Right lobe of liver (tissue), 6 donors: ENCODE data around the gene COX7A1. TPM values are rescaled to one million over a fixed set of nuclear protein-coding genes. Genes with fewer than 3 reads are reported as not detected.

ENCODE experiments used
- ATAC-seq, 4 donors: fragments of 200-7000 bp; cut with Tn5 transposase; one replicate each; pipeline ENCODE4 v1.9.1; 2020; ENCODE audit warnings: mild to moderate bottlenecking in 4 of 4, moderate library complexity in 4 of 4
- DNase-seq, 3 donors: peaks; one replicate each; pipeline ENCODE4 v3.0.0-alpha.2; 2020
- H3K27ac ChIP-seq, 3 donors: fragments of 200-600 bp; one replicate each; pipeline ENCODE4 v1.8.0; 2022
- H3K27me3 ChIP-seq, 2 donors: fragments of 200-600 bp; one replicate each; pipeline ENCODE4 v1.8.0; 2022
- H3K36me3 ChIP-seq, 4 donors: fragments of 200-600 bp; sonication (generic) in 1 of 4; one replicate each; pipeline versions ENCODE4 v1.5.1 to v1.8.0; 2017 to 2022; ENCODE audit warnings: control low read depth in 1 of 4
- H3K4me1 ChIP-seq, 4 donors: fragments of 200-600 bp; sonication (generic) in 1 of 4; one replicate each; pipeline versions ENCODE4 v1.5.1 to v1.8.0; 2017 to 2022; ENCODE audit warnings: control low read depth in 1 of 4
- H3K4me3 ChIP-seq, 3 donors: fragments of 200-600 bp; one replicate each; pipeline ENCODE4 v1.8.0; 2022
- H3K9me3 ChIP-seq, 4 donors: fragments of 200-600 bp; sonication (generic) in 1 of 4; one replicate each; pipeline versions ENCODE4 v1.5.1 to v1.8.0; 2017 to 2022; ENCODE audit warnings: control low read depth in 1 of 4
- CTCF ChIP-seq, 4 donors: fragments of 200-600 bp in 3 of 4; fragments of 450-650 bp in 1 of 4; IDR thresholded peaks; one replicate each; pipeline versions ENCODE4 v1.5.1 to v1.8.0; 2016 to 2022; ENCODE audit warnings: antibody characterized with exemption in 4 of 4, mild to moderate bottlenecking in 2 of 4
- POLR2A ChIP-seq: fragments of 450-650 bp; IDR thresholded peaks from one replicate; pipeline ENCODE4 v1.6.1; 2017; ENCODE audit warnings: antibody characterized with exemption, mild to moderate bottlenecking
- WGBS: methylation state at CpG from one replicate; pipeline ENCODE4 v1.1.6; 2018; ENCODE audit warnings: low coverage, low lambda C conversion rate; ENCODE audit not compliant: insufficient coverage; ENCODE audit errors: missing lambda C conversion rate; 5-methylcytosine and 5-hydroxymethylcytosine counted together
- intact Hi-C, 2 donors: fragments of 100-400 bp; cut with DNase I; formaldehyde crosslinking; loops; one replicate each; pipeline versions ENCODE4 v1.11.2 to v1.14.1; 2022
- total RNA-seq, 6 experiments: library from RNA; depleted of rRNA in 2 of 6; stranded (reverse); fragments of >200 nt in 2 of 6; fragmentation: NEBNext Ultra II Directional in 3 of 6; extraction: Animal tissue kit (Norgen Biotek cat#: 25700) in 3 of 6; gene quantifications; one replicate each; pipeline versions ENCODE4 v1.1.0 to v1.2.4, GENCODE V29; 2016 to 2023
- donor health status: DM: no; HTN: yes; CAD: no.
- donor health status: DM: no; HTN: no; CAD: no.
- donor health status: DM: no; HTN: no; CAD: no.
- donor health status: DM: no; HTN: yes; CAD: no.
- donor health status: DM: no; HTN: yes; CAD: no.

COX7A1 gene
- total RNA-seq, 6 experiments from 2014 or later = 1.0 to 6.2 (median 3.8) TPM

GRCh38 chr19:36128392-36128736 is 23.9 kb downstream of the COX7A1 start:
- peak overlapping the region; percentile 62 to 63 (median 62) for H3K4me3 ChIP-seq
- H3K4me1 ChIP-seq = peaks cover 0 to 11% (median 0%) of the 10 kb centered on the region in 4 donors
- H3K27me3 ChIP-seq = no peaks in the 10 kb centered on the region
- DNase-seq (peak; percentile 55 to 71 (median 67)), ATAC-seq (peak; percentile 53 to 60 (median 56))
- intact Hi-C loops = loop anchor here in 1 of 2 donors (5.0 kb wide), 1 partner anchor 44 kb away; no protein-coding TSS in a partner anchor
- WGBS = 7% methylated on average over 10 of the region's 10 CpGs
- H3K27ac ChIP-seq = peak overlapping the region; percentile 73 to 89 (median 84)
- peaks cover 0 to 10% (median 2%) of the 10 kb centered on the region in 4 donors for H3K36me3 ChIP-seq
- TF ChIP-seq POLR2A = peak; percentile 40
- TF ChIP-seq CTCF (IDR thresholded peaks at IDR 0.05) = no peak
- H3K9me3 ChIP-seq = no peaks in the 10 kb centered on the region

GRCh38 chr19:36125557-36125956 is 26.7 kb downstream of the COX7A1 start:
- peaks cover 0 to 13% (median 2%) of the 10 kb centered on the region in 4 donors for H3K36me3 ChIP-seq

GRCh38 chr19:36121486-36122124 is 30.6 kb downstream of the COX7A1 start:
- peaks cover 0 to under 1% (median 0%) of the 10 kb centered on the region in 4 donors for H3K4me1 ChIP-seq
- no peak for DNase-seq
- intact Hi-C loops = no loop called here
- H3K36me3 ChIP-seq = peaks cover 0 to 18% (median 2%) of the 10 kb centered on the region in 4 donors
- 81% methylated on average over 16 of the region's 49 CpGs for WGBS
- H3K4me3 ChIP-seq = no peak overlapping the region
- no peaks in the 10 kb centered on the region for H3K9me3 ChIP-seq
- H3K27ac ChIP-seq = no peak overlapping the region
- no peaks in the 10 kb centered on the region for H3K27me3 ChIP-seq
- ATAC-seq = peak in 1 of 4 donors; percentile 15
- TF ChIP-seq CTCF (IDR thresholded peaks at IDR 0.05) (no peak), POLR2A (no peak)

More at GRCh38 chr19:36125557-36125956, 26.7 kb downstream of the COX7A1 start:
- H3K4me3 ChIP-seq = no peak overlapping the region
- TF ChIP-seq CTCF (IDR thresholded peaks at IDR 0.05) (no peak), POLR2A (no peak)
- no peak for ATAC-seq
- H3K4me1 ChIP-seq = peaks cover 0 to 11% (median 0%) of the 10 kb centered on the region in 4 donors
- no peaks in the 10 kb centered on the region for H3K27me3 ChIP-seq
- H3K9me3 ChIP-seq = no peaks in the 10 kb centered on the region
- no peak for DNase-seq
- WGBS = 63% methylated on average over 4 of the region's 9 CpGs
- intact Hi-C loops = loop anchor here in 1 of 2 donors (5.0 kb wide), 1 partner anchor 47 kb away; no protein-coding TSS in a partner anchor
- H3K27ac ChIP-seq = no peak overlapping the region

- intact Hi-C loops = no loop called here
- no peak for TF ChIP-seq POLR2A
- TF ChIP-seq CTCF (IDR thresholded peaks at IDR 0.05) = no peak
- WGBS = 93% methylated on average over 18 of the region's 18 CpGs
- Histone ChIP-seq H3K9me3 (no peaks in the 10 kb centered on the region), H3K27me3 (no peaks in the 10 kb centered on the region), H3K36me3 (peaks cover 0 to 18% (median 2%) of the 10 kb centered on the region in 4 donors), H3K27ac (no peak overlapping the region), H3K4me1 (peaks cover 0 to 3% (median 0%) of the 10 kb centered on the region in 4 donors), H3K4me3 (no peak overlapping the region)
- ATAC-seq (peak in 1 of 4 donors; percentile 5), DNase-seq (no peak)
These were observed 31.3 kb downstream of the COX7A1 start for GRCh38 chr19:36120984-36121358.
